HepG2 (cell line): Measurements from ENCODE around the gene HMCN2. TPM values are rescaled to one million over a fixed set of nuclear protein-coding genes. Genes with fewer than 3 reads are reported as not detected.

Experiments used
- ATAC-seq: fragments of 200-7000 bp; cut with Tn5 transposase; 3 replicates; pipeline ENCODE4 v1.9.1; 2020; ENCODE audit warnings: mild to moderate bottlenecking, moderate library complexity
- BruUV-seq: library from RNA; stranded (reverse); fragments of 400-500 nt; replicated peaks from 2 replicates; lab custom pipeline; 2021; lab: Mats Ljungman, UMichigan
- CTCF ChIA-PET: fragments of 300-600 bp; formaldehyde crosslinking; extraction: SDS; loops from one replicate; lab custom pipeline; 2021; ENCODE audit warnings: low total read pairs, inconsistent platforms, low intra/inter-chr PET ratio; lab: Yijun Ruan, JAX
- POLR2A ChIA-PET: fragments of 350-600 bp; sonication (Branson Sonifier 250); formaldehyde crosslinking; loops from one replicate; lab custom pipeline; 2020; ENCODE audit warnings: antibody characterized with exemption, inconsistent platforms; lab: Yijun Ruan, JAX
- DNase-seq: peaks from one replicate; pipeline ENCODE4 v3.0.0-alpha.2; 2015; ENCODE audit warnings: low spot score
- FAIRE-seq: peaks from 3 replicates; lab custom pipeline; 2011; peaks lifted over from hg19 to GRCh38; lab: Jason Lieb, UNC
- H2AFZ ChIP-seq: one replicate; pipeline ENCODE4 v1.6.1; 2011; ENCODE audit warnings: low read length, inconsistent platforms
- H3K27ac ChIP-seq: fragments of 300-600 bp; 3 replicates; pipeline ENCODE4 v1.8.0; 2011; ENCODE audit warnings: mixed run types, mild to moderate bottlenecking, mixed read lengths, low read length, inconsistent platforms; ENCODE audit not compliant: insufficient read depth; ENCODE audit errors: extremely low read length
- H3K27me3 ChIP-seq, 2 experiments: fragments of 200-600 bp in 1 of 2; 2 replicates in 1 of 2; 3 replicates in 1 of 2; pipeline versions ENCODE4 v1.6.0 to v1.8.0; 2011; ENCODE audit warnings: low read length in 2 of 2, mild to moderate bottlenecking in 2 of 2, moderate library complexity in 2 of 2, inconsistent platforms in 1 of 2; ENCODE audit not compliant: insufficient read depth in 2 of 2, control insufficient read depth in 1 of 2
- H3K36me3 ChIP-seq, 2 experiments: fragments of 200-600 bp in 1 of 2; replicated peaks in 1 of 2; 2 replicates in 1 of 2; 3 replicates in 1 of 2; pipeline versions ENCODE4 v1.5.1 to v1.8.0; 2011; ENCODE audit warnings: low read length in 2 of 2, inconsistent platforms in 1 of 2; ENCODE audit not compliant: insufficient read depth in 2 of 2, control insufficient read depth in 1 of 2
- H3K4me1 ChIP-seq: 2 replicates; pipeline ENCODE4 v1.5.1; 2012; ENCODE audit warnings: low read length, inconsistent platforms; ENCODE audit not compliant: insufficient read depth
- H3K4me2 ChIP-seq: 2 replicates; pipeline ENCODE4 v1.6.0; 2011; ENCODE audit warnings: low read depth, low read length, inconsistent platforms
- H3K4me3 ChIP-seq, 3 experiments: fragments of 200-600 bp in 1 of 3; sonication (generic), shearing (Covaris generic) in 1 of 3; replicated peaks in 1 of 3; 2 replicates each; pipeline ENCODE4 v1.5.1; 2011 to 2016; ENCODE audit warnings: low read length in 3 of 3, inconsistent platforms in 2 of 3, low read depth in 2 of 3, mild to moderate bottlenecking in 2 of 3, control low read depth in 1 of 3, mixed read lengths in 1 of 3; ENCODE audit not compliant: insufficient read depth in 1 of 3
- H3K79me2 ChIP-seq: one replicate; pipeline ENCODE4 v1.6.1; 2011; ENCODE audit warnings: low read length, inconsistent platforms; ENCODE audit not compliant: insufficient read depth
- H3K9ac ChIP-seq: 2 replicates; pipeline ENCODE4 v1.6.0; 2011; ENCODE audit warnings: mild to moderate bottlenecking, low read depth, low read length, inconsistent platforms; ENCODE audit not compliant: insufficient read depth
- H3K9me3 ChIP-seq: 2 replicates; pipeline ENCODE4 v1.5.1; 2012; ENCODE audit warnings: mild to moderate bottlenecking, low read length
- H4K20me1 ChIP-seq: 2 replicates; pipeline ENCODE4 v1.6.0; 2011; ENCODE audit warnings: inconsistent platforms, mild to moderate bottlenecking, low read length, moderate library complexity; ENCODE audit not compliant: insufficient read depth
- CENPX ChIP-seq: sonication (generic); formaldehyde crosslinking; IDR thresholded peaks from 2 replicates; pipeline ENCODE4 v1.9.0; 2021; ENCODE audit warnings: mild to moderate bottlenecking, missing genetic modification reagents, moderate library complexity
- DPF2 ChIP-seq: sonication (generic); formaldehyde crosslinking; IDR thresholded peaks from 2 replicates; pipeline ENCODE4 v1.4.0; 2020; ENCODE audit warnings: mild to moderate bottlenecking, low read depth, missing genetic modification reagents, borderline replicate concordance
- NFYC ChIP-seq: IDR thresholded peaks from 2 replicates; pipeline ENCODE4 v1.6.1; 2016; ENCODE audit warnings: missing genetic modification reagents, missing compliant biosample characterization
- PPARG ChIP-seq: conservative IDR thresholded peaks from 2 replicates; pipeline ENCODE4 v1.6.1; 2016; ENCODE audit warnings: missing biosample characterization, missing genetic modification reagents
- STAG1 ChIP-seq: sonication (generic); formaldehyde crosslinking; IDR thresholded peaks from 2 replicates; pipeline ENCODE4 v1.4.0; 2020; ENCODE audit warnings: missing genetic modification reagents
- ZFP90 ChIP-seq: sonication (generic); formaldehyde crosslinking; IDR thresholded peaks from 2 replicates; pipeline ENCODE4 v1.8.0; 2022; ENCODE audit warnings: missing genetic modification reagents, mild to moderate bottlenecking, inconsistent platforms, borderline replicate concordance
- ZNF605 ChIP-seq: sonication (generic); formaldehyde crosslinking; IDR thresholded peaks from 2 replicates; pipeline ENCODE4 v1.8.0; 2022; ENCODE audit warnings: mild to moderate bottlenecking, missing genetic modification reagents
- ZNF678 ChIP-seq: sonication (generic); formaldehyde crosslinking; IDR thresholded peaks from 2 replicates; pipeline ENCODE4 v1.4.0; 2020; ENCODE audit warnings: mild to moderate bottlenecking, missing genetic modification reagents
- WGBS: methylation state at CpG from one replicate; pipeline ENCODE4 v1.1.6; 2017; ENCODE audit warnings: low lambda C conversion rate; 5-methylcytosine and 5-hydroxymethylcytosine counted together
- in situ Hi-C: cut with HindIII; loops from 2 replicates; pipeline ENCODE4 v1.10.0; 2017; ENCODE audit warnings: low pct_unique_long_range_greater_than_20kb; ENCODE audit not compliant: extremely low pct_ligation_motif_present
- intact Hi-C: fragments of 100-400 bp; cut with micrococcal nuclease; formaldehyde crosslinking; loops from one replicate; pipeline ENCODE4 v1.10.0; 2022; ENCODE audit not compliant: unreplicated experiment
- polyA plus RNA-seq, 8 experiments: library from polyadenylated mRNA; depleted of rRNA in 3 of 8; stranded (reverse) in 7 of 8; unstranded in 1 of 8; fragments of >200 nt; fragmentation: Illumina TruSeq in 4 of 8; extraction: Trizol in 4 of 8; gene quantifications; 2 replicates each; pipeline versions ENCODE4 v1.2.1 to v1.2.3, GENCODE V29; 2011 to 2016; ENCODE audit warnings: low read depth in 4 of 8, missing spikeins in 1 of 8, mixed read lengths in 1 of 8; ENCODE audit not compliant: insufficient read depth in 1 of 8
- total RNA-seq, 5 experiments: library from RNA; depleted of rRNA; stranded (reverse); fragments of >200 nt; fragmentation: Illumina TruSeq; extraction: Trizol; gene quantifications; 2 replicates each; pipeline ENCODE4 v1.2.3, GENCODE V29; 2016; ENCODE audit warnings: low read depth in 1 of 5
- TF ChIP-seq, protein P1 (sequence below): sonication (generic); formaldehyde crosslinking; IDR thresholded peaks from 2 replicates; pipeline ENCODE4 v1.4.0; 2020; ENCODE audit warnings: missing genetic modification reagents
- TF ChIP-seq, protein P2 (sequence below): sonication (generic); formaldehyde crosslinking; IDR thresholded peaks from 2 replicates; pipeline ENCODE4 v1.4.0; 2020; ENCODE audit warnings: missing genetic modification reagents

The HMCN2 gene
- total and polyA plus RNA-seq, 2 of the 13 experiments (the other 11 are each of a cell fraction or from before 2014, with no cell fraction given) = 0.09 TPM; not detected in 1

GRCh38 chr9:130368631-130369103 is 103.1 kb downstream of the HMCN2 start:
- Histone ChIP-seq H4K20me1 (no peaks in the 10 kb centered on the region), H3K36me3 (no peaks in the 10 kb centered on the region), H3K27me3 (peaks cover 3 to 19% of the 10 kb centered on the region in 2 experiments; a peak in 2 of 5 replicates), H3K9ac (no peak overlapping the region), H3K4me1 (no peaks in the 10 kb centered on the region), H2AFZ (no peak overlapping the region), H3K9me3 (no peaks in the 10 kb centered on the region), H3K27ac (no peak overlapping the region), H3K79me2 (no peaks in the 10 kb centered on the region), H3K4me2 (no peak overlapping the region), H3K4me3 (no peak overlapping the region)
- TF ChIP-seq DPF2 (CRISPR knock-in tag) (no peak), ZNF605 (no peak), ZFP90 (no peak), ZNF678 (CRISPR knock-in tag) (no peak), NFYC (CRISPR knock-in tag) (no peak), PPARG (no peak), STAG1 (0 out of 2 replicates have a peak, but pooled peaks have one; percentile 9), CENPX (CRISPR knock-in tag) (no peak)
- TF ChIP-seq, protein P1, sequence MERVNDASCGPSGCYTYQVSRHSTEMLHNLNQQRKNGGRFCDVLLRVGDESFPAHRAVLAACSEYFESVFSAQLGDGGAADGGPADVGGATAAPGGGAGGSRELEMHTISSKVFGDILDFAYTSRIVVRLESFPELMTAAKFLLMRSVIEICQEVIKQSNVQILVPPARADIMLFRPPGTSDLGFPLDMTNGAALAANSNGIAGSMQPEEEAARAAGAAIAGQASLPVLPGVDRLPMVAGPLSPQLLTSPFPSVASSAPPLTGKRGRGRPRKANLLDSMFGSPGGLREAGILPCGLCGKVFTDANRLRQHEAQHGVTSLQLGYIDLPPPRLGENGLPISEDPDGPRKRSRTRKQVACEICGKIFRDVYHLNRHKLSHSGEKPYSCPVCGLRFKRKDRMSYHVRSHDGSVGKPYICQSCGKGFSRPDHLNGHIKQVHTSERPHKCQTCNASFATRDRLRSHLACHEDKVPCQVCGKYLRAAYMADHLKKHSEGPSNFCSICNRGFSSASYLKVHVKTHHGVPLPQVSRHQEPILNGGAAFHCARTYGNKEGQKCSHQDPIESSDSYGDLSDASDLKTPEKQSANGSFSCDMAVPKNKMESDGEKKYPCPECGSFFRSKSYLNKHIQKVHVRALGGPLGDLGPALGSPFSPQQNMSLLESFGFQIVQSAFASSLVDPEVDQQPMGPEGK (CRISPR knock-in tag) = peak; percentile 64
- TF ChIP-seq, protein P2, sequence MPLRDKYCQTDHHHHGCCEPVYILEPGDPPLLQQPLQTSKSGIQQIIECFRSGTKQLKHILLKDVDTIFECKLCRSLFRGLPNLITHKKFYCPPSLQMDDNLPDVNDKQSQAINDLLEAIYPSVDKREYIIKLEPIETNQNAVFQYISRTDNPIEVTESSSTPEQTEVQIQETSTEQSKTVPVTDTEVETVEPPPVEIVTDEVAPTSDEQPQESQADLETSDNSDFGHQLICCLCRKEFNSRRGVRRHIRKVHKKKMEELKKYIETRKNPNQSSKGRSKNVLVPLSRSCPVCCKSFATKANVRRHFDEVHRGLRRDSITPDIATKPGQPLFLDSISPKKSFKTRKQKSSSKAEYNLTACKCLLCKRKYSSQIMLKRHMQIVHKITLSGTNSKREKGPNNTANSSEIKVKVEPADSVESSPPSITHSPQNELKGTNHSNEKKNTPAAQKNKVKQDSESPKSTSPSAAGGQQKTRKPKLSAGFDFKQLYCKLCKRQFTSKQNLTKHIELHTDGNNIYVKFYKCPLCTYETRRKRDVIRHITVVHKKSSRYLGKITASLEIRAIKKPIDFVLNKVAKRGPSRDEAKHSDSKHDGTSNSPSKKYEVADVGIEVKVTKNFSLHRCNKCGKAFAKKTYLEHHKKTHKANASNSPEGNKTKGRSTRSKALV (CRISPR knock-in tag) = no peak
- intact Hi-C loops = no loop called here
- DNase-seq (no peak), FAIRE-seq (no peak), ATAC-seq (no peak)
- no TSS peak for BruUV-seq
- ChIA-PET POLR2A (no interaction called here), CTCF (no interaction called here)
- 28% methylated on average over 7 of the region's 8 CpGs for WGBS
- in situ Hi-C loops = no loop called here
